HEK293 (cell line): ENCODE data around the gene BTNL8.
A peak's percentile ranks its signal among the peaks of the same experiment; 100 is the strongest.
"Not testable (repeated sequence)": the region's sequence is repeated elsewhere in the genome, so short reads cannot be mapped to it uniquely, and the experiment has no call there.

Experiments used
- CTCF ChIA-PET: fragments of 350-600 bp; formaldehyde crosslinking; extraction: SDS; loops from one replicate; lab custom pipeline; 2021; ENCODE audit warnings: antibody characterized with exemption; lab: Yijun Ruan, JAX
- POLR2A ChIA-PET: fragments of 300-600 bp; formaldehyde crosslinking; extraction: SDS; loops from one replicate; lab custom pipeline; 2020; ENCODE audit warnings: antibody characterized with exemption, inconsistent platforms; lab: Yijun Ruan, JAX
- H3K27ac ChIP-seq: fragments of 200-500 bp; sonication (Bioruptor generic); 2 replicates; pipeline ENCODE4 v1.5.1; 2014; ENCODE audit warnings: low read depth, low read length, control low read depth, inconsistent platforms; ENCODE audit errors: extremely low read depth
- H3K36me3 ChIP-seq, 2 experiments: fragments of 200-500 bp in 1 of 2; sonication (Bioruptor generic) in 1 of 2; 1 replicate in 1 of 2; 2 replicates in 1 of 2; pipeline ENCODE4 v1.5.1; 2014 to 2017; ENCODE audit warnings: inconsistent platforms in 2 of 2, low read length in 2 of 2; ENCODE audit not compliant: control insufficient read depth in 2 of 2, insufficient read depth in 1 of 2
- H3K4me1 ChIP-seq: fragments of 200-500 bp; sonication (Bioruptor generic); 2 replicates; pipeline ENCODE4 v1.5.1; 2014; ENCODE audit warnings: mild to moderate bottlenecking, low read length, inconsistent platforms; ENCODE audit not compliant: control insufficient read depth, insufficient read depth
- H3K4me3 ChIP-seq: 2 replicates; pipeline ENCODE4 v1.5.1; 2011; ENCODE audit warnings: low read depth, mild to moderate bottlenecking, control low read depth, low read length, moderate library complexity
- H3K9me3 ChIP-seq: fragments of 200-500 bp; sonication (Bioruptor generic); 2 replicates; pipeline ENCODE4 v1.5.1; 2014; ENCODE audit warnings: low read depth, low read length, inconsistent platforms; ENCODE audit not compliant: control insufficient read depth, insufficient read depth
- BCL11A ChIP-seq: fragments of 450-650 bp; formaldehyde crosslinking; IDR thresholded peaks from 2 replicates; pipeline ENCODE4 v1.5.1; 2016; ENCODE audit warnings: low read depth, missing biosample characterization, missing genetic modification characterization
- HIC1 ChIP-seq: fragments of 450-650 bp; formaldehyde crosslinking; IDR thresholded peaks from 2 replicates; pipeline ENCODE4 v1.5.1; 2016; ENCODE audit warnings: missing biosample characterization, missing genetic modification characterization
- INSM2 ChIP-seq: fragments of 450-650 bp; formaldehyde crosslinking; IDR thresholded peaks from 2 replicates; pipeline ENCODE4 v1.5.1; 2016; ENCODE audit warnings: missing biosample characterization, missing genetic modification characterization
- KLF1 ChIP-seq: fragments of 450-650 bp; formaldehyde crosslinking; IDR thresholded peaks from 2 replicates; pipeline ENCODE4 v1.5.1; 2016; ENCODE audit warnings: missing biosample characterization, missing genetic modification characterization
- MZF1 ChIP-seq: fragments of 450-650 bp; formaldehyde crosslinking; IDR thresholded peaks from 2 replicates; pipeline ENCODE4 v1.5.1; 2017; ENCODE audit warnings: missing biosample characterization, missing genetic modification characterization, borderline replicate concordance
- PRDM1 ChIP-seq: fragments of 450-650 bp; formaldehyde crosslinking; IDR thresholded peaks from 2 replicates; pipeline ENCODE4; 2016; ENCODE audit warnings: missing biosample characterization, missing genetic modification characterization
- YY2 ChIP-seq: fragments of 450-650 bp; formaldehyde crosslinking; IDR thresholded peaks from 2 replicates; pipeline ENCODE4 v1.5.1; 2016; ENCODE audit warnings: missing biosample characterization, missing genetic modification characterization
- ZBTB49 ChIP-seq: fragments of 450-650 bp; formaldehyde crosslinking; IDR thresholded peaks from 2 replicates; pipeline ENCODE4 v1.5.1; 2016; ENCODE audit warnings: missing biosample characterization, missing genetic modification characterization, low read depth
- ZNF112 ChIP-seq: fragments of 450-650 bp; formaldehyde crosslinking; IDR thresholded peaks from 2 replicates; pipeline ENCODE4 v1.5.0; 2017; ENCODE audit warnings: missing biosample characterization, missing genetic modification characterization
- ZNF114 ChIP-seq: fragments of 450-650 bp; formaldehyde crosslinking; IDR thresholded peaks from 2 replicates; pipeline ENCODE4 v1.5.0; 2017; ENCODE audit warnings: missing biosample characterization, missing genetic modification characterization
- ZNF133 ChIP-seq: fragments of 450-650 bp; formaldehyde crosslinking; IDR thresholded peaks from 2 replicates; pipeline ENCODE4 v1.5.1; 2016; ENCODE audit warnings: missing biosample characterization, missing genetic modification characterization
- ZNF146 ChIP-seq: fragments of 450-650 bp; formaldehyde crosslinking; IDR thresholded peaks from 2 replicates; pipeline ENCODE4 v1.5.1; 2016; ENCODE audit warnings: missing biosample characterization, missing genetic modification characterization
- ZNF174 ChIP-seq: fragments of 450-650 bp; formaldehyde crosslinking; IDR thresholded peaks from 2 replicates; pipeline ENCODE4 v1.5.0; 2017; ENCODE audit warnings: missing biosample characterization, mild to moderate bottlenecking, missing genetic modification characterization
- ZNF280C ChIP-seq: fragments of 450-650 bp; formaldehyde crosslinking; IDR thresholded peaks from 2 replicates; pipeline ENCODE4 v1.5.1; 2016; ENCODE audit warnings: missing biosample characterization, missing genetic modification characterization
- ZNF350 ChIP-seq: fragments of 450-650 bp; formaldehyde crosslinking; IDR thresholded peaks from 2 replicates; pipeline ENCODE4 v1.5.0; 2017; ENCODE audit warnings: missing biosample characterization, mild to moderate bottlenecking, missing genetic modification characterization
- ZNF426 ChIP-seq: fragments of 450-650 bp; formaldehyde crosslinking; IDR thresholded peaks from 2 replicates; pipeline ENCODE4 v1.5.1; 2017; ENCODE audit warnings: missing biosample characterization, missing genetic modification characterization, mild to moderate bottlenecking, inconsistent platforms, moderate library complexity
- ZNF585B ChIP-seq: fragments of 450-650 bp; formaldehyde crosslinking; IDR thresholded peaks from 2 replicates; pipeline ENCODE4 v1.5.1; 2016; ENCODE audit warnings: missing biosample characterization, missing genetic modification characterization
- ZSCAN18 ChIP-seq: fragments of 450-650 bp; formaldehyde crosslinking; IDR thresholded peaks from 2 replicates; pipeline ENCODE4 v1.5.1; 2016; ENCODE audit warnings: missing biosample characterization, missing genetic modification characterization
- ZXDB ChIP-seq: fragments of 450-650 bp; formaldehyde crosslinking; IDR thresholded peaks from 2 replicates; pipeline ENCODE4 v1.5.1; 2016; ENCODE audit warnings: missing biosample characterization, missing genetic modification characterization

BTNL8 gene

GRCh38 chr5:180885845-180886529, 13.0 kb upstream of the BTNL8 start:
- CTCF ChIA-PET = interaction anchor here (1.1 kb wide), 1 partner anchor 16 kb away, joined by 3 read pairs; no protein-coding TSS in a partner anchor

GRCh38 chr5:180889381-180889780, 9.6 kb upstream of the BTNL8 start:
- CTCF ChIA-PET = no interaction called here

More at GRCh38 chr5:180885845-180886529, 13.0 kb upstream of the BTNL8 start:
- H3K9me3 ChIP-seq, H3K4me1 ChIP-seq, H3K27ac ChIP-seq, H3K4me3 ChIP-seq, H3K36me3 ChIP-seq: not testable (repeated sequence)
- peak; percentile 16; the same call in 1 of the 2 replicates for TF ChIP-seq KLF1
- POLR2A ChIA-PET = interaction anchor here (0.6 kb wide), 1 partner anchor 75 kb away, joined by 4 read pairs; no protein-coding TSS in a partner anchor

More at GRCh38 chr5:180889381-180889780, 9.6 kb upstream of the BTNL8 start:
- Histone ChIP-seq H3K9me3 (no peaks in the 10 kb centered on the region), H3K4me3 (no peak overlapping the region), H3K36me3 (no peaks in the 10 kb centered on the region), H3K4me1 (no peaks in the 10 kb centered on the region)
- POLR2A ChIA-PET = no interaction called here
- TF ChIP-seq ZNF114 (tag by site-specific recombination) (no peak), BCL11A (no peak), YY2 (tag by site-specific recombination) (no peak), ZSCAN18 (tag by site-specific recombination) (no peak), ZNF112 (tag by site-specific recombination) (no peak), MZF1 (tag by site-specific recombination) (no peak), PRDM1 (tag by site-specific recombination) (no peak), HIC1 (tag by site-specific recombination) (no peak), ZBTB49 (tag by site-specific recombination) (no peak), ZNF350 (tag by site-specific recombination) (no peak), ZNF174 (no peak), ZNF280C (tag by site-specific recombination) (no peak), ZNF585B (no peak), ZNF426 (no peak), INSM2 (tag by site-specific recombination) (no peak), ZXDB (tag by site-specific recombination) (no peak), ZNF146 (tag by site-specific recombination) (no peak), ZNF133 (tag by site-specific recombination) (no peak)
- TF ChIP-seq, all 188 proteins: peak for 0
- H3K27ac ChIP-seq = no peak overlapping the region
